ENCODE results near the gene IGSF21.

- TF ChIP-seq CTCF (IDR thresholded peaks at IDR 0.05) = no peak
- TF ChIP-seq POLR2A (IDR thresholded peaks at IDR 0.05) = no peak
These were observed 3.4 kb downstream of the IGSF21 start for GRCh38 chr1:18110968-18111367.
